ENCODE results near the gene SLC37A4. TPM values are rescaled to one million over a fixed set of nuclear protein-coding genes. Genes with fewer than 3 reads are reported as not detected.
A peak's percentile ranks its signal among the peaks of the same experiment; 100 is the strongest.

The SLC37A4 gene
- total and polyA plus RNA-seq, 2 of the 13 experiments (the other 11 are each of a cell fraction or from before 2014, with no cell fraction given) = 43.0 to 56.1 TPM

DNA sequence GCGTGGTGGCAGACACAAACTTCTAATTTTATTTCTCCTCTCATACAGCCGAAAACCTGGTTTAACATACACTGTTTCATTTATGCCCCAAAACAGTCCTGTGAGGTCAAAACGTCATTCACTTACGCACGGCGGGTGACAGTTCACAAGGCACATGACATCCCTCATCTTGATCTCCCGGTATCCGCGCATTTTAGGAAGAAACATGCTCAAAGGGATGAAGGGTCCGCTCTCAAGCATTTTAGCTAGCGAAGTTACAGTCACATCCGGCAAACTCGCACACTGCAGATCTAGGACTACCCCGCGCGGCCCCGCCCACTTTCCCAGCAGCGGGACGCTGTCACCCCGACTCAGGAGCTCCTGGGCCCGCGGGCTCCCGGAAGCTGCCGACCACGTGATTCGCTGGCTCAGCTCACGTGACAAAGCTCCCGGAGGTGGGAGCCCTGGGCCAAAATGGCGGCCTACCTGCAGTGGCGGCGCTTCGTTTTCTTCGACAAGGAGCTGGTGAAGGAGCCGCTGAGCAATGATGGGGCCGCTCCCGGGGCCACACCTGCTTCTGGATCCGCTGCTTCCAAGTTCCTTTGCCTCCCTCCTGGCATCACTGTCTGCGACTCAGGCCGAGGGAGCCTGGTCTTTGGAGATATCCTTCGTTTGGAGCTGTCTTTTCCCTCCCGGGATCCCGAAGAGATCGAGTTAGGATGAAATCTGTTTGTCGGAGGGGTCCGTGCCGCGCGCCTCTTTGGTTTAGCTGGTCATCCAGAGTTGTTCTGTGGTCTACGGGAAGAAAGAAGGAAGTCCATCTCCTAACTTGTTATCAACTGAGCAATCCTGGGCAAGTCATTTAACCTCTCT, 36.9 kb upstream of the SLC37A4 start, which contains the start of gene VPS11 (continued):
- TF ChIP-seq NFE2L2 (IDR thresholded peaks at IDR 0.05; ENCODE audit: low read length) (no peak), LCORL (IDR thresholded peaks at IDR 0.05) (no peak), LCORL (CRISPR knock-in tag; IDR thresholded peaks at IDR 0.05) (peak; percentile 68; the same call in 1 of the 2 replicates), TGIF2 (CRISPR knock-in tag; IDR thresholded peaks at IDR 0.05) (peak; percentile 52; the same call in 1 of the 2 replicates), ZSCAN30 (CRISPR knock-in tag; IDR thresholded peaks at IDR 0.05) (no peak), ISX (CRISPR knock-in tag; conservative IDR thresholded peaks at IDR 0.05) (no peak), ONECUT2 (CRISPR knock-in tag; IDR thresholded peaks at IDR 0.05) (no peak), NR2C2 (CRISPR knock-in tag; IDR thresholded peaks at IDR 0.05; ENCODE audit: borderline replicate concordance) (peak; percentile 75; the same call in 1 of the 2 replicates), ZNF672 (CRISPR knock-in tag; IDR thresholded peaks at IDR 0.05) (no peak), KLF9 (CRISPR knock-in tag; IDR thresholded peaks at IDR 0.05; ENCODE audit: low read depth) (peak; percentile 66; the same call in 1 of the 2 replicates), ZFAT (CRISPR knock-in tag; conservative IDR thresholded peaks at IDR 0.05) (no peak), ARNT (IDR thresholded peaks at IDR 0.05) (no peak), FOSL1 (CRISPR knock-in tag; IDR thresholded peaks at IDR 0.05; ENCODE audit: borderline replicate concordance) (no peak), GTF3A (CRISPR knock-in tag; conservative IDR thresholded peaks at IDR 0.05) (no peak), ZKSCAN1 (IDR thresholded peaks at IDR 0.05; ENCODE audit: low read length) (no peak)
- TF ChIP-seq, protein P1, sequence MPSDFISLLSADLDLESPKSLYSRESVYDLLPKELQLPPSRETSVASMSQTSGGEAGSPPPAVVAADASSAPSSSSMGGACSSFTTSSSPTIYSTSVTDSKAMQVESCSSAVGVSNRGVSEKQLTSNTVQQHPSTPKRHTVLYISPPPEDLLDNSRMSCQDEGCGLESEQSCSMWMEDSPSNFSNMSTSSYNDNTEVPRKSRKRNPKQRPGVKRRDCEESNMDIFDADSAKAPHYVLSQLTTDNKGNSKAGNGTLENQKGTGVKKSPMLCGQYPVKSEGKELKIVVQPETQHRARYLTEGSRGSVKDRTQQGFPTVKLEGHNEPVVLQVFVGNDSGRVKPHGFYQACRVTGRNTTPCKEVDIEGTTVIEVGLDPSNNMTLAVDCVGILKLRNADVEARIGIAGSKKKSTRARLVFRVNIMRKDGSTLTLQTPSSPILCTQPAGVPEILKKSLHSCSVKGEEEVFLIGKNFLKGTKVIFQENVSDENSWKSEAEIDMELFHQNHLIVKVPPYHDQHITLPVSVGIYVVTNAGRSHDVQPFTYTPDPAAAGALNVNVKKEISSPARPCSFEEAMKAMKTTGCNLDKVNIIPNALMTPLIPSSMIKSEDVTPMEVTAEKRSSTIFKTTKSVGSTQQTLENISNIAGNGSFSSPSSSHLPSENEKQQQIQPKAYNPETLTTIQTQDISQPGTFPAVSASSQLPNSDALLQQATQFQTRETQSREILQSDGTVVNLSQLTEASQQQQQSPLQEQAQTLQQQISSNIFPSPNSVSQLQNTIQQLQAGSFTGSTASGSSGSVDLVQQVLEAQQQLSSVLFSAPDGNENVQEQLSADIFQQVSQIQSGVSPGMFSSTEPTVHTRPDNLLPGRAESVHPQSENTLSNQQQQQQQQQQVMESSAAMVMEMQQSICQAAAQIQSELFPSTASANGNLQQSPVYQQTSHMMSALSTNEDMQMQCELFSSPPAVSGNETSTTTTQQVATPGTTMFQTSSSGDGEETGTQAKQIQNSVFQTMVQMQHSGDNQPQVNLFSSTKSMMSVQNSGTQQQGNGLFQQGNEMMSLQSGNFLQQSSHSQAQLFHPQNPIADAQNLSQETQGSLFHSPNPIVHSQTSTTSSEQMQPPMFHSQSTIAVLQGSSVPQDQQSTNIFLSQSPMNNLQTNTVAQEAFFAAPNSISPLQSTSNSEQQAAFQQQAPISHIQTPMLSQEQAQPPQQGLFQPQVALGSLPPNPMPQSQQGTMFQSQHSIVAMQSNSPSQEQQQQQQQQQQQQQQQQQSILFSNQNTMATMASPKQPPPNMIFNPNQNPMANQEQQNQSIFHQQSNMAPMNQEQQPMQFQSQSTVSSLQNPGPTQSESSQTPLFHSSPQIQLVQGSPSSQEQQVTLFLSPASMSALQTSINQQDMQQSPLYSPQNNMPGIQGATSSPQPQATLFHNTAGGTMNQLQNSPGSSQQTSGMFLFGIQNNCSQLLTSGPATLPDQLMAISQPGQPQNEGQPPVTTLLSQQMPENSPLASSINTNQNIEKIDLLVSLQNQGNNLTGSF (CRISPR knock-in tag; IDR thresholded peaks at IDR 0.05) = no peak
- TF ChIP-seq, protein P2, sequence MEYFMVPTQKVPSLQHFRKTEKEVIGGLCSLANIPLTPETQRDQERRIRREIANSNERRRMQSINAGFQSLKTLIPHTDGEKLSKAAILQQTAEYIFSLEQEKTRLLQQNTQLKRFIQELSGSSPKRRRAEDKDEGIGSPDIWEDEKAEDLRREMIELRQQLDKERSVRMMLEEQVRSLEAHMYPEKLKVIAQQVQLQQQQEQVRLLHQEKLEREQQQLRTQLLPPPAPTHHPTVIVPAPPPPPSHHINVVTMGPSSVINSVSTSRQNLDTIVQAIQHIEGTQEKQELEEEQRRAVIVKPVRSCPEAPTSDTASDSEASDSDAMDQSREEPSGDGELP (IDR thresholded peaks at IDR 0.05; ENCODE audit: borderline replicate concordance, low read depth) = no peak
- TF ChIP-seq, protein P3, sequence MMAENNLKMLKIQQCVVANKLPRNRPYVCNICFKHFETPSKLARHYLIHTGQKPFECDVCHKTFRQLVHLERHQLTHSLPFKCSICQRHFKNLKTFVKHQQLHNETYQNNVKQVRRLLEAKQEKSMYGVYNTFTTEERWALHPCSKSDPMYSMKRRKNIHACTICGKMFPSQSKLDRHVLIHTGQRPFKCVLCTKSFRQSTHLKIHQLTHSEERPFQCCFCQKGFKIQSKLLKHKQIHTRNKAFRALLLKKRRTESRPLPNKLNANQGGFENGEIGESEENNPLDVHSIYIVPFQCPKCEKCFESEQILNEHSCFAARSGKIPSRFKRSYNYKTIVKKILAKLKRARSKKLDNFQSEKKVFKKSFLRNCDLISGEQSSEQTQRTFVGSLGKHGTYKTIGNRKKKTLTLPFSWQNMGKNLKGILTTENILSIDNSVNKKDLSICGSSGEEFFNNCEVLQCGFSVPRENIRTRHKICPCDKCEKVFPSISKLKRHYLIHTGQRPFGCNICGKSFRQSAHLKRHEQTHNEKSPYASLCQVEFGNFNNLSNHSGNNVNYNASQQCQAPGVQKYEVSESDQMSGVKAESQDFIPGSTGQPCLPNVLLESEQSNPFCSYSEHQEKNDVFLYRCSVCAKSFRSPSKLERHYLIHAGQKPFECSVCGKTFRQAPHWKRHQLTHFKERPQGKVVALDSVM (CRISPR knock-in tag; IDR thresholded peaks at IDR 0.05) = no peak
- TF ChIP-seq, protein P4, sequence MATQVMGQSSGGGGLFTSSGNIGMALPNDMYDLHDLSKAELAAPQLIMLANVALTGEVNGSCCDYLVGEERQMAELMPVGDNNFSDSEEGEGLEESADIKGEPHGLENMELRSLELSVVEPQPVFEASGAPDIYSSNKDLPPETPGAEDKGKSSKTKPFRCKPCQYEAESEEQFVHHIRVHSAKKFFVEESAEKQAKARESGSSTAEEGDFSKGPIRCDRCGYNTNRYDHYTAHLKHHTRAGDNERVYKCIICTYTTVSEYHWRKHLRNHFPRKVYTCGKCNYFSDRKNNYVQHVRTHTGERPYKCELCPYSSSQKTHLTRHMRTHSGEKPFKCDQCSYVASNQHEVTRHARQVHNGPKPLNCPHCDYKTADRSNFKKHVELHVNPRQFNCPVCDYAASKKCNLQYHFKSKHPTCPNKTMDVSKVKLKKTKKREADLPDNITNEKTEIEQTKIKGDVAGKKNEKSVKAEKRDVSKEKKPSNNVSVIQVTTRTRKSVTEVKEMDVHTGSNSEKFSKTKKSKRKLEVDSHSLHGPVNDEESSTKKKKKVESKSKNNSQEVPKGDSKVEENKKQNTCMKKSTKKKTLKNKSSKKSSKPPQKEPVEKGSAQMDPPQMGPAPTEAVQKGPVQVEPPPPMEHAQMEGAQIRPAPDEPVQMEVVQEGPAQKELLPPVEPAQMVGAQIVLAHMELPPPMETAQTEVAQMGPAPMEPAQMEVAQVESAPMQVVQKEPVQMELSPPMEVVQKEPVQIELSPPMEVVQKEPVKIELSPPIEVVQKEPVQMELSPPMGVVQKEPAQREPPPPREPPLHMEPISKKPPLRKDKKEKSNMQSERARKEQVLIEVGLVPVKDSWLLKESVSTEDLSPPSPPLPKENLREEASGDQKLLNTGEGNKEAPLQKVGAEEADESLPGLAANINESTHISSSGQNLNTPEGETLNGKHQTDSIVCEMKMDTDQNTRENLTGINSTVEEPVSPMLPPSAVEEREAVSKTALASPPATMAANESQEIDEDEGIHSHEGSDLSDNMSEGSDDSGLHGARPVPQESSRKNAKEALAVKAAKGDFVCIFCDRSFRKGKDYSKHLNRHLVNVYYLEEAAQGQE (IDR thresholded peaks at IDR 0.05; ENCODE audit: borderline replicate concordance in 1 of 2, low read depth in 1 of 2, low read length in 2 of 2) = 0 out of 4 replicates have a peak, but pooled peaks of 1 of the 2 experiments have one; percentile 47

Measured in HepG2 (cell line).